HEK293 (cell line): ENCODE data around the gene GLRA2.

Experiments
- AEBP2 ChIP-seq: fragments of 450-650 bp; formaldehyde crosslinking; IDR thresholded peaks from 2 replicates; pipeline ENCODE4 v1.5.1; 2016; ENCODE audit warnings: missing biosample characterization, missing genetic modification characterization, borderline replicate concordance
- CTCF ChIP-seq: fragments of 450-650 bp; formaldehyde crosslinking; IDR thresholded peaks from 2 replicates; pipeline ENCODE4 v1.5.1; 2016; ENCODE audit warnings: missing biosample characterization, missing genetic modification characterization
- KLF9 ChIP-seq: fragments of 450-650 bp; formaldehyde crosslinking; IDR thresholded peaks from 2 replicates; pipeline ENCODE4 v1.5.1; 2016; ENCODE audit warnings: missing biosample characterization, missing genetic modification characterization, low read depth
- YY1 ChIP-seq: fragments of 450-650 bp; formaldehyde crosslinking; IDR thresholded peaks from 2 replicates; pipeline ENCODE4 v1.5.1; 2018; ENCODE audit warnings: missing biosample characterization, missing genetic modification characterization
- ZBTB21 ChIP-seq: fragments of 450-650 bp; formaldehyde crosslinking; IDR thresholded peaks from 2 replicates; pipeline ENCODE4 v1.5.1; 2017; ENCODE audit warnings: missing biosample characterization, missing genetic modification characterization
- ZBTB44 ChIP-seq: fragments of 450-650 bp; IDR thresholded peaks from 2 replicates; pipeline ENCODE4 v1.5.1; 2018; ENCODE audit warnings: missing biosample characterization, mild to moderate bottlenecking, missing genetic modification characterization
- ZNF10 ChIP-seq: fragments of 450-650 bp; formaldehyde crosslinking; IDR thresholded peaks from 2 replicates; pipeline ENCODE4 v1.5.1; 2017; ENCODE audit warnings: missing biosample characterization, missing genetic modification characterization
- ZNF157 ChIP-seq: fragments of 450-650 bp; formaldehyde crosslinking; IDR thresholded peaks from 2 replicates; pipeline ENCODE4 v1.5.1; 2016; ENCODE audit warnings: missing biosample characterization, missing genetic modification characterization
- ZNF350 ChIP-seq: fragments of 450-650 bp; formaldehyde crosslinking; IDR thresholded peaks from 2 replicates; pipeline ENCODE4 v1.5.0; 2017; ENCODE audit warnings: missing biosample characterization, mild to moderate bottlenecking, missing genetic modification characterization
- ZNF621 ChIP-seq: fragments of 450-650 bp; formaldehyde crosslinking; IDR thresholded peaks from 2 replicates; pipeline ENCODE4 v1.5.1; 2017; ENCODE audit warnings: missing biosample characterization, missing genetic modification characterization
- ZNF777 ChIP-seq: fragments of 450-650 bp; formaldehyde crosslinking; IDR thresholded peaks from 2 replicates; pipeline ENCODE4 v1.5.1; 2017; ENCODE audit warnings: missing biosample characterization, missing genetic modification characterization, borderline replicate concordance
- ZNF791 ChIP-seq: fragments of 450-650 bp; formaldehyde crosslinking; IDR thresholded peaks from 2 replicates; pipeline ENCODE4 v1.5.1; 2016; ENCODE audit warnings: missing biosample characterization, missing genetic modification characterization

- TF ChIP-seq ZBTB21 (tag by site-specific recombination) (no peak), CTCF (tag by site-specific recombination) (no peak), ZNF791 (no peak), ZNF350 (no peak), ZNF157 (tag by site-specific recombination) (no peak), YY1 (no peak), ZBTB44 (tag by site-specific recombination) (no peak), ZNF621 (tag by site-specific recombination) (no peak), AEBP2 (tag by site-specific recombination) (no peak), ZNF10 (tag by site-specific recombination) (no peak), ZNF777 (no peak), KLF9 (no peak)
These were observed 65.2 kb downstream of the GLRA2 start for GRCh38 chrX:14594521-14594920.
